SK-N-SH treated with all-trans-retinoic acid at 6 μM for 48 hours (cell line): ENCODE results near the gene PALLD.
"Not testable (repeated sequence)": the region's sequence is repeated elsewhere in the genome, so short reads cannot be mapped to it uniquely, and the experiment has no call there.

Experiments
- ATAC-seq: fragments of 200-7000 bp; cut with Tn5 transposase; 3 replicates; pipeline ENCODE4 v1.9.1; 2020; ENCODE audit warnings: mild to moderate bottlenecking, moderate library complexity
- ARNTL ChIP-seq: fragments of 450-650 bp; formaldehyde crosslinking; IDR thresholded peaks from 2 replicates; pipeline ENCODE4 v1.5.0; 2020; ENCODE audit warnings: low read depth, mild to moderate bottlenecking, moderate library complexity, borderline replicate concordance
- CREB5 ChIP-seq: fragments of 250-450 bp; sonication (Bioruptor Pico); IDR thresholded peaks from 2 replicates; pipeline ENCODE4 v1.5.1; 2020; ENCODE audit warnings: low read depth, mild to moderate bottlenecking, moderate library complexity
- ISL1 ChIP-seq: fragments of 250-450 bp; sonication (Bioruptor Pico); IDR thresholded peaks from 2 replicates; pipeline ENCODE4 v2.1.2; 2022; ENCODE audit warnings: mild to moderate bottlenecking, moderate library complexity
- OSR1 ChIP-seq: fragments of 250-450 bp; sonication (Bioruptor Pico); IDR thresholded peaks from 2 replicates; pipeline ENCODE4 v1.8.0; 2022; ENCODE audit warnings: moderate library complexity, mild to moderate bottlenecking, inconsistent platforms
- PATZ1 ChIP-seq: fragments of 250-450 bp; sonication (Bioruptor Pico); IDR thresholded peaks from 2 replicates; pipeline ENCODE4 v1.8.0; 2020; ENCODE audit warnings: mild to moderate bottlenecking, moderate library complexity, borderline replicate concordance
- POU6F1 ChIP-seq: fragments of 250-450 bp; sonication (Bioruptor Pico); IDR thresholded peaks from 2 replicates; pipeline ENCODE4 v1.8.0; 2021; ENCODE audit warnings: low read depth, mild to moderate bottlenecking, moderate library complexity, borderline replicate concordance
- SNAI2 ChIP-seq: fragments of 250-450 bp; sonication (Bioruptor Pico); IDR thresholded peaks from 2 replicates; pipeline ENCODE4 v1.5.0; 2020; ENCODE audit warnings: mild to moderate bottlenecking, moderate library complexity
- TCF4 ChIP-seq: fragments of 250-450 bp; sonication (Bioruptor Pico); IDR thresholded peaks from 2 replicates; pipeline ENCODE4 v1.8.0; 2021; ENCODE audit warnings: mild to moderate bottlenecking, moderate library complexity, borderline replicate concordance
- TOX ChIP-seq: fragments of 250-450 bp; sonication (Bioruptor Pico); IDR thresholded peaks from 2 replicates; pipeline ENCODE4 v1.8.0; 2021; ENCODE audit warnings: mild to moderate bottlenecking, moderate library complexity, borderline replicate concordance
- ZC3H10 ChIP-seq: fragments of 250-450 bp; sonication (Bioruptor Pico); IDR thresholded peaks from 2 replicates; pipeline ENCODE4 v1.5.1; 2021; ENCODE audit warnings: mild to moderate bottlenecking, moderate library complexity
- ZFP3 ChIP-seq: fragments of 250-450 bp; sonication (Bioruptor Pico); IDR thresholded peaks from 2 replicates; pipeline ENCODE4 v1.5.0; 2020; ENCODE audit warnings: mild to moderate bottlenecking, moderate library complexity
- ZNF565 ChIP-seq: fragments of 450-650 bp; formaldehyde crosslinking; conservative IDR thresholded peaks from 2 replicates; pipeline ENCODE4 v1.5.0; 2020; ENCODE audit warnings: low read depth, mild to moderate bottlenecking, moderate library complexity
- ZNF70 ChIP-seq: fragments of 450-650 bp; formaldehyde crosslinking; IDR thresholded peaks from 2 replicates; pipeline ENCODE4 v1.5.0; 2020; ENCODE audit warnings: mild to moderate bottlenecking, moderate library complexity
- ZNF8 ChIP-seq: fragments of 450-650 bp; formaldehyde crosslinking; IDR thresholded peaks from 2 replicates; pipeline ENCODE4 v1.5.0; 2020; ENCODE audit warnings: mild to moderate bottlenecking, moderate library complexity
- TF ChIP-seq, protein P1 (sequence below): fragments of 250-450 bp; sonication (Bioruptor Pico); IDR thresholded peaks from 2 replicates; pipeline ENCODE4 v1.5.1; 2021; ENCODE audit warnings: mild to moderate bottlenecking, moderate library complexity
- TF ChIP-seq, protein P2 (sequence below): fragments of 250-450 bp; sonication (Bioruptor Pico); IDR thresholded peaks from 2 replicates; pipeline ENCODE4 v1.5.0; 2020; ENCODE audit warnings: mild to moderate bottlenecking, moderate library complexity

PALLD gene

DNA sequence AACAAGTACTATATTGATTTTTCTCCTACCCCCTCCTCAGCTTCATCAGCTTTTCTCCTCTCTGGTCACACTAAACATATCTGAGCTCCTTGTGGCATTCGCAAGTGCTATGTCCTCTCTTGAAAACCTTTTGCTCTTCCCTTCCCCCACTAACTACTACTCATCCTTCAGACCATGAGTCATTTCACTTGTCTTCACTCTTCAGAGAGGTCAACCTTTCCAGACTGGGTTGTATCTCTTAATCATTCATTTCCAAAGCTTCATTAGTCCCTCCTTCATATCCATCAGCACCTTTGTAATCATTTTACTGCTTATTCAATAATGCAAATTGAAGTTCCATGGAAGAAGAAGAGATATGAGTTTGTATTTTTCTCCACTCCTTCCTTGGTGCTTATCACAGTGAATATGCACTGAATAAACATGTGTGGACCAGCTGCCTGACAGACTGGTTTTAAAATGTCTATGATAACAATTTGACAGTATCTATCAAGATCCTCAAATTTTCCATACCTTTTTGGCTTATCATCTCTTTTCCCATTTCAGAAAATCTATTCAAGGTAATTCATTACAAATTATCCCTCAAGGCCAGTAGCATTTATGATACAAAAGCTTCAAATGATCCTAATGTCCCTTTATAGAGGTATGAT, 45.0 kb upstream of the PALLD start:
- peak; percentile 89 for ATAC-seq
- TF ChIP-seq TCF4 (CRISPR knock-in tag) (peak; percentile 57), ARNTL (CRISPR knock-in tag) (no peak)

DNA sequence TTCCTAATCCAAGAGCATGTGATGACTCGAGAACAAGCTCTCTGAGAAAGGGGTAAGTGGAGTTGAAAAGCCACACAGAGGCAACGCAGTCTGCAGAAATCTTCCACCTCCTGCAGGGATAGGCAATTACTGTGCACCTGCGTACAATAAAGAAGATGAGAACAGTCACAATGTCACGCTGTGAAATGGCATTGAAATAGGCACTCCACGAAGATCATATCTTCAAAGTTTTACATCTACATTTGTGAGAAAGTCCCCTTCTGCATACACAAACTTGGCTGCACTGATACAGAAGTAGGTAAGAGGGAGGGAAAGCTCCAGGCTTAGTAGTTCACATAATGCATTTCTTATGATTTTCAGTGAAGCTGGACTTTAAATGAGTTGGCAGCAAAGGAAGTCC, 43.7 kb upstream of the PALLD start:
- TF ChIP-seq TOX (CRISPR knock-in tag) (no peak), ZC3H10 (CRISPR knock-in tag) (no peak), ZNF70 (CRISPR knock-in tag) (no peak), OSR1 (no peak), ZNF565 (CRISPR knock-in tag) (no peak)
- TF ChIP-seq, protein P1, sequence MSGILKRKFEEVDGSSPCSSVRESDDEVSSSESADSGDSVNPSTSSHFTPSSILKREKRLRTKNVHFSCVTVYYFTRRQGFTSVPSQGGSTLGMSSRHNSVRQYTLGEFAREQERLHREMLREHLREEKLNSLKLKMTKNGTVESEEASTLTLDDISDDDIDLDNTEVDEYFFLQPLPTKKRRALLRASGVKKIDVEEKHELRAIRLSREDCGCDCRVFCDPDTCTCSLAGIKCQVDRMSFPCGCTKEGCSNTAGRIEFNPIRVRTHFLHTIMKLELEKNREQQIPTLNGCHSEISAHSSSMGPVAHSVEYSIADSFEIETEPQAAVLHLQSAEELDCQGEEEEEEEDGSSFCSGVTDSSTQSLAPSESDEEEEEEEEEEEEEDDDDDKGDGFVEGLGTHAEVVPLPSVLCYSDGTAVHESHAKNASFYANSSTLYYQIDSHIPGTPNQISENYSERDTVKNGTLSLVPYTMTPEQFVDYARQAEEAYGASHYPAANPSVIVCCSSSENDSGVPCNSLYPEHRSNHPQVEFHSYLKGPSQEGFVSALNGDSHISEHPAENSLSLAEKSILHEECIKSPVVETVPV (CRISPR knock-in tag) = no peak
- TF ChIP-seq, protein P2, sequence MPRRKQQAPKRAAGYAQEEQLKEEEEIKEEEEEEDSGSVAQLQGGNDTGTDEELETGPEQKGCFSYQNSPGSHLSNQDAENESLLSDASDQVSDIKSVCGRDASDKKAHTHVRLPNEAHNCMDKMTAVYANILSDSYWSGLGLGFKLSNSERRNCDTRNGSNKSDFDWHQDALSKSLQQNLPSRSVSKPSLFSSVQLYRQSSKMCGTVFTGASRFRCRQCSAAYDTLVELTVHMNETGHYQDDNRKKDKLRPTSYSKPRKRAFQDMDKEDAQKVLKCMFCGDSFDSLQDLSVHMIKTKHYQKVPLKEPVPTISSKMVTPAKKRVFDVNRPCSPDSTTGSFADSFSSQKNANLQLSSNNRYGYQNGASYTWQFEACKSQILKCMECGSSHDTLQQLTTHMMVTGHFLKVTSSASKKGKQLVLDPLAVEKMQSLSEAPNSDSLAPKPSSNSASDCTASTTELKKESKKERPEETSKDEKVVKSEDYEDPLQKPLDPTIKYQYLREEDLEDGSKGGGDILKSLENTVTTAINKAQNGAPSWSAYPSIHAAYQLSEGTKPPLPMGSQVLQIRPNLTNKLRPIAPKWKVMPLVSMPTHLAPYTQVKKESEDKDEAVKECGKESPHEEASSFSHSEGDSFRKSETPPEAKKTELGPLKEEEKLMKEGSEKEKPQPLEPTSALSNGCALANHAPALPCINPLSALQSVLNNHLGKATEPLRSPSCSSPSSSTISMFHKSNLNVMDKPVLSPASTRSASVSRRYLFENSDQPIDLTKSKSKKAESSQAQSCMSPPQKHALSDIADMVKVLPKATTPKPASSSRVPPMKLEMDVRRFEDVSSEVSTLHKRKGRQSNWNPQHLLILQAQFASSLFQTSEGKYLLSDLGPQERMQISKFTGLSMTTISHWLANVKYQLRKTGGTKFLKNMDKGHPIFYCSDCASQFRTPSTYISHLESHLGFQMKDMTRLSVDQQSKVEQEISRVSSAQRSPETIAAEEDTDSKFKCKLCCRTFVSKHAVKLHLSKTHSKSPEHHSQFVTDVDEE (CRISPR knock-in tag) = no peak
- no peak for ATAC-seq

GRCh38 chr4:168458256-168458655, 38.6 kb upstream of the PALLD start:
- ATAC-seq = not testable (repeated sequence)
- TF ChIP-seq ZNF8 (CRISPR knock-in tag) = peak; percentile 90

DNA sequence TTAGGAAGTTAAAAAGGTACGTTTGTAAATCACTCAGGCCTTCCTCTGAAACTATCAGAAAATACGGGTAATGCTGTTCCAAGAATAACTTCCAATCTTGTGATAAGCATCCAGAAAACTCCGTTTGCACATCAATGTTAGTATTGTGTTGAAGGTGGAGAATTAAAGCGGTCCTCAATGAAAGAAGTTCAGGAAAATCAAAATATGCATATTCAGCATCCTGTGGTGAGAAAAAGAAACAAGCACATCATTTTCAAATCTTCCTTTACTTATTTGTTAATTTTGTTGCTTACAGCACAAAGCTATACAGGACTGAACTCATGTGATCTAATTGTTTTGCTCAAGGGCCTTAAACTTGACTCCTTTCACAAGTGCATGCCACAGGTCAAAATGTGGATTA, 35.0 kb upstream of the PALLD start:
- ATAC-seq = no peak
- no peak for TF ChIP-seq ZFP3 (CRISPR knock-in tag)
- TF ChIP-seq PATZ1 (CRISPR knock-in tag) = no peak
- no peak for TF ChIP-seq ZC3H10 (CRISPR knock-in tag)
- TF ChIP-seq, protein P1 (CRISPR knock-in tag) = no peak
- no peak for TF ChIP-seq POU6F1 (CRISPR knock-in tag)

GRCh38 chr4:168472920-168473319, 23.9 kb upstream of the PALLD start:
- TF ChIP-seq CREB5 (CRISPR knock-in tag) (no peak), TCF4 (CRISPR knock-in tag) (no peak), SNAI2 (CRISPR knock-in tag) (no peak), ARNTL (CRISPR knock-in tag) (no peak), ISL1 (no peak), ZNF70 (CRISPR knock-in tag) (no peak), ZNF565 (CRISPR knock-in tag) (no peak)
- ATAC-seq = no peak
